ENCODE measurements around the gene HDGF.

Gene HDGF

DNA sequence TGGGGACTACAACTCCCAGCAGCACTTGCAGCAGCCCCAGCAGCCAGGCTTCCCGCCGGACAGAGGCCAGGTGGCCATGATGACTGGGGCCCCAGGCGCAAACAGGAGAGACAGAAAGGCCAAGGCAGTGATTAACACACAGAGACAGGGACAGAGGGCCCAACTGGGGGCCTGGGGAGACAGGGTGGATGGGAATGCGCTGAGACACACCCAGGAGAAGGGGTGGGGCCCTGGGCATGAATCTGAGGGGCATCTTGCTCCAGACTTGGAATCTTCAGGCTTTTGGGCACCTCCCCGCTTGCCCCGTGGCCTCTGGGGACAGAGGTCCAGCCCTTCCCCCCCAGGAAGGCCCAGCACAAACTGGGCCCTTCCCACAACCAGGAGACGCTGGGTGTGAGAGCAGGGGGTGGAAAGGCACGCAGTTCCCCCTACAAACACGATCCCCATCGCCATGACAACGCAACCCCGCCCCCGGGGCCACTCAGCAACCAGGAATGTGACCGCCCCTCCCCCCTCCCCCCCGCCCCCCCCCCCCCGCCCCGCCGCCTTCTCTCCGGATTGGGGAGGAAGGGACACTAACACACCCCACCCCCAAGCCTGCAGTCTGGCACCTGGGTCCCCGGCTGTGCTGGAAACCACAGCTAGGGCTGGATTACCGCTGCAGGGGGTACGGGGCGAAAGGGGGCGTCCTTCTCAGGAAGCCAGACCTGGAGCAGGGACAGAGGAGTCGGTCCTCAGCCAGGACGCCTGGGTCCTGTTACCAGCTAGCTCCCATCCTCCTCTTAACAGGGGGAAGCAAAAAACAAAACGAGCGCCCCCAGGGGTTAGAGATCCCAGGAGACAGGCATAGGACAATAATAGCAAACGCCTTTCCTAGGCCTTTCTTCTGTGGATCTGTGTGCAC lies 4.5 kb downstream of the HDGF start:
- no peak for DNase-seq (ENCODE audit: low read depth)

GRCh38 chr1:156746406-156746727 lies 5.1 kb downstream of the HDGF start:
- no peak for DNase-seq (ENCODE audit: low read depth)

DNA sequence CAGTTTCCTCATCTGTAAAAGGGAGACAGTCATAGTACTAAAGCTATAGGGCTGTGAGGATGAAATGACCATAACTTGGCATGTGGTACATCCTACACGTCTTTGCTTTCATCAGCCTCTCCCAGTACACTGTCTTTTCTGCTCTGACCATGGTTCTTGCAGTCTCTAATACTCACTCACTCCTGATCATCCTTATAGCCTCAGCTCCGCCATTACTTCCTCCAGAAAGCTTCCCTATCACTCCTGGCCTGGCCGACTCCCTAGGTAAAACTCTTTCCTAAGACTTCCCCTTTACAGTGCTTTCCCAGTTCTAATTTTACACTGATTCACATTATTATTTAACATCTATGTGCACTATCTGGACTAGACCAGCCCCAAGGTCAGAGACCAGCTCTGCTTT lies 5.6 kb downstream of the HDGF start:
- DNase-seq (ENCODE audit: low read depth) = no peak

- DNase-seq (ENCODE audit: low read depth) = no peak
These were observed 6.6 kb downstream of the HDGF start for GRCh38 chr1:156744786-156745419.

GRCh38 chr1:156744344-156744743 lies 7.1 kb downstream of the HDGF start:
- DNase-seq (ENCODE audit: low read depth) = no peak

GRCh38 chr1:156743367-156744302 lies 7.8 kb downstream of the HDGF start:
- no peak for DNase-seq (ENCODE audit: low read depth)

GRCh38 chr1:156742801-156743200 lies 8.7 kb downstream of the HDGF start:
- DNase-seq (ENCODE audit: low read depth) = no peak

GRCh38 chr1:156742017-156742416 lies 9.5 kb downstream of the HDGF start:
- no peak for DNase-seq (ENCODE audit: low read depth)

GRCh38 chr1:156741481-156741983 lies 9.9 kb downstream of the HDGF start:
- no peak for DNase-seq (ENCODE audit: low read depth)

- peak; percentile 92 for DNase-seq (ENCODE audit: low read depth)
These were observed 10.6 kb downstream of the HDGF start, which contains the start of gene MRPL24 for GRCh38 chr1:156740741-156741480. Gene MRPL24 (minus strand): TSS chr1:156741088. CDS start chr1:156738704, 2,384 bp downstream.

DNA sequence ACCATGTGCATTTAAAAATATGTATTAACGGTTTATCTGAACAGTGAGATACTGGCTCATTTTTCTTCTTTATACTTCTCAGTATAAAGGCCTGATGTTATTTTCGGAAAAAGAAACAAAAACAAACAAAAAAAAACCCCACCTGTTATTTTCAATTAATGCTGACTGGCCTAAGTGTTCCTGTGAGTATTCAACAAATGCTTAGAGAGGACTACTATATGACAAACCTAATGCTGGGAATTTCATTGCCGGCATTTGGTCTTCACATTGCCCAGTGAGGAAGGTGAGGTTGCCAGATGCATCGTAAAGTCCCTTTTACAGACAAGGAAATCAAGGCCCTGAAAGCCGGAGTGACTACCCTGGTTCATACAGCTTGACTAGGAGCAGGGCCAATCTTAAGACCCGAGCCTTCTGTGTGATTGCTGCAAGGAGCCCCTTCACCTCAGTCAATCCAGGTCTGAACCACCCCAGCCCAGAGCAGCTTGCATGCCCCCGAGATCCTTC lies 11.2 kb downstream of the HDGF start:
- no peak for DNase-seq (ENCODE audit: low read depth)

DNA sequence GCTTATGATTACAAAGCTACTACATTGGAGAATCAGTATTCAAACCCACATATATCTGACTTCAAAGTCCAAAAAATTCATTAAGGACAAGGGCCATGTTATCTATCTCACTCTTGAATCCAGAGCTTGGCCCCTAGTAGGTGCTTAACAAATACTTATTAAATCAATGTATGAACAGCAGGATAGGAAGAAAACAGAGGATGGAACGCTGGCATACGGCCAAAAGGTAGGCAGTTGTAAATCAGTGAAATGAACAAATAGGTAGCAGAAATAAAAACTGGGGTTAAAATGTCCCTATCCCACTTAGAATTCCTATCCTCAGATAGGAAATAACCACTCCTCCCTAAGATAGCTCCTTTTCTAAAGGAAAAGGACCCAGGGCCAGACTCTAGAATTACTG lies 12.6 kb downstream of the HDGF start:
- no peak for DNase-seq (ENCODE audit: low read depth)

DNA sequence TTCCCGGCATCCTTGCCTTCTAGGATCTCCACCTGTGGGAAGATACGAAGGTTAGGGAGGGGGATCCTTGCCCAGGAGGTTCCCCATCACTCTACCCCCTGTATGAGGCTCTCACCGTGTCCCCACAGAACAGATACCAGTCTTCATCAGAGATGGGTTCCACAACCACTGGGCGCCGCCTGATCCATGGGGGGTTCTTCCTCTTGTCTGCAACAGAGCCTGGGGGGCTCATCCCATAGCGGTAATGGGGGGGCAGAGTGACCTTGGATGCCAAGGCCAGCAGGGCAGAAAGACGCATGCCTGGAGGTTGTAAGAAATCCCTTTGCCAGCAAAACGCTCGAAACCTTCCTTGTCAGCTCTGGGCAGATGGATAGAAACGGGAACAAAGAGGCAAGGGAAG lies 13.1 kb downstream of the HDGF start:
- no peak for DNase-seq (ENCODE audit: low read depth)

DNA sequence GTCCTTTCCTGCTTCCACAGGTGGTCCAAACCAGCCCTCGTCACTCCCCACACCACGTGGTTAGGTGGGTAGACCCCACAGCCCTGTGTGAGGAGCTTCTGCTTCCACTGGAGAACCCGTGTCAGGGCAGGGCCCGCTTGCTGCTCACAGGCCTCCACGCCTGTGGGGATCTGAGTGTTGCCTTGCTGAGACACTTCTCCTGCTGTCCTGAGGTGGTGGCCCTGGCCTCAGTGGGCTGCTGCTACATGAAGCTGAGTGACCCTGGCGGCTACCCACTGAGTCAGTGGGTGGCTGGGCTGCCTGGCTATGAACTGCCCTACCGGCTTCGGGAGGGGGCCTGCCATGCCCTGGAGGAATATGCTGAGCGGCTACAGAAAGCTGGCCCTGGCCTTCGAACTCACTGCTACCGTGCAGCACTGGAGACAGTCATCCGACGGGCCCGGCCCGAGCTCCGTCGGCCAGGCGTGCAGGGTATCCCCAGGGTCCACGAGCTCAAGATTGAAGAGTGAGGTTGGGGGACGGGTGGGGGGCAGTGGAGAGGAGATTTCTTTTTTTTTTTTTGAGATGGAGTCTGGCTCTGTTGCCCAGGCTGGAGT lies 17.4 kb downstream of the HDGF start:
- no peak for DNase-seq (ENCODE audit: low read depth)

DNA sequence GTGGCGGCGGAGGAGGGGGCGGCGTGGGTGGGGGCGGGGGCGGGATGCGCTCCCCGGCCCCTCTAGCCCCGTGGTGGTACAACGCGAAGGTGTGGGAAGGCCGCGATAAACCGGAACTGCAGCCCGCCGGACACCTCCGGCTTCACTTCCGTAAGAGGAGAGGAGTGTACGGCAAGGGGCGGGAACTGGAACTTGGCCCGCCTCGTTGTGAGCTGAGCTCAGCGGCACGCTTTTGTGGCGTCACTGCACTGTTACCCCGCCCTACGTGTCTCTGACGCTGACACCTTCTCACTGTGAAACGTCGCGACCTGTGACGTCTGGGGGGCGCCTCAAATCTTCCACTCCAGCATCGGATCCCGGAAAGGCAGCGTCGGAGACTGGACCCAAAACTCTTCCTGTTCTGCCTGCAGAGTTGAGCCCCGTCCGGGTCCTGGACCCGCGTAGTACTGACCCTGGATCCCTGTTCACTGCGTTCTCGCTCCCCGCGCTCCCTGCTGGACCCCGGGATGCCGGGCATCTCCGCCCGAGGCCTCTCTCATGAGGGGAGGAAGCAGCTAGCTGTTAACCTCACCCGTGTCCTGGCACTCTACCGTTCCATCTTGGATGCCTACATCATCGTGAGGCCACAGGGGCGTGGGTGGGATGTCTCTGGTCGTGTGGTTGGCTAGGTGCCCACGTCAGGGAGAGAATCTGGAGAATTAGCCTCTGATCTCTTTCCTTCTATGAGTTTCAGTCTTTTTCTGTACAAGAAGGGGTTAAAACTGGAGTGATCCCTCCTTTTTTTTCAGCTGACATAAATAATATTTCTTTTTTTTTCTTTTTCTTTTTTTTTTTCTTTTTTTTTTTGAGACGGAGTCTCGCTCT lies 22.6 kb downstream of the HDGF start, which contains the start of gene ISG20L2:
Gene ISG20L2, minus strand, starts transcription at position 168 of the 864 bp plus-strand sequence. CDS start 1,114 bp downstream, outside the sequence.
- DNase-seq (ENCODE audit: low read depth) = peak; percentile 94

DNA sequence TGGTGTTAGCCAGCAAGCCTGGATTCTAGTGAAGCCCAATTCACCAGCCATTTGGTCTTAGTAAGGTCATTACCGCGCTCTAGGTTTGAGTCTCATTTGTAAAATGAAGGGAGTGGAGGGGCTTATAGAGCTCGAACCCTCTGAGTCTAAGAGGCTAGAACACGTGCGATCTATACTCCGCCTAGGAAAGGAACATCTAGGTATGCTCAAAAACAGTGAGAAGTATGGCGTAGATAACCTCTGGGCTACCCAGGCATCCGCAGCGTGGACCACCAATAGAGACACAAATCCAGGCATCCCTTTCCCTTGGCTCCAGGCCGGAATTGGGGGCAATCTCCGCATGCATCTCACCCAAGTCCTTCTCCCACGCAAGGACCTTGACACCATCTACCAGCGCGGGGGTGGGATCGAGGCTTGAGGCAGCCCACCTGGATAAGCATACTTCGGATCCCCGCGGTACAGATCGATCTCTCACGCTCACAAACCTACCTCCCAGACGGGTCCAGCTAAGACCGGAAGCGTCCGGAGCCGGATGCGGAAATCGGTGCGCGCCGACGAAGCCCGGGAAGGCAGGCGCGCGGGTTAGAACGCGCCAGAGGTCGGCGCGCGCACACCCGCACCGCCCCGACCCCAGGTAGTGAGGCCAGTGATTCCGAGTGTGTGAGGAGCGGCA lies 23.4 kb downstream of the HDGF start, which contains the start of gene METTL25B:
Gene METTL25B, plus strand, starts transcription at position 544 of the 673 bp plus-strand sequence. CDS start 636 bp downstream, outside the sequence.
- DNase-seq (ENCODE audit: low read depth) = peak; percentile 83

DNA sequence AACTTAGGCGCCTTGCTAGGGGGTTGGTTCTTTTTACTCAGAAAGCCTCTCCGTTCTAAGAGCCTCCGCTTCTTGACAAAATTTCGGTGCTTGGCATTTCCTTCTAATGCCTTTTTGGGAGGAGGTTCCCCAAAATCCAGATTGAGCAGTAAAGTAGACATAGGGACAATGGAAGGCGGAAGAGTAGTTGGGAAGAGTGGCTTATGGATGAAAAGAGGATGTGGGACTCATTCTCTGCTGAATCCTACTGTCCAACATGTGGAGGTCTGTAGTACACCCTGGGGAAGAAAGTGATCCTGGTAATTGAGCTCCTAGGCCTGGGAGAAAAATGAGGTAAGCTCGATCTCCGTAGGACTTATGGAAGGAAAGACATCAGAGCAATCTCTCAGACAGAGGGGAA lies 24.0 kb downstream of the HDGF start:
- DNase-seq (ENCODE audit: low read depth) = no peak

- DNase-seq (ENCODE audit: low read depth) = peak; percentile 47
These were observed 24.8 kb downstream of the HDGF start for GRCh38 chr1:156726549-156727226.
